SJSA1 (cell line): ENCODE data around the gene GDAP2. TPM values are rescaled to one million over a fixed set of nuclear protein-coding genes. Genes with fewer than 3 reads are reported as not detected.
"Not testable (repeated sequence)": the region's sequence is repeated elsewhere in the genome, so short reads cannot be mapped to it uniquely, and the experiment has no call there.

ENCODE experiments used
- DNase-seq, 2 experiments: peaks; one replicate each; pipeline ENCODE4 v3.0.0-alpha.2; 2015 to 2020; ENCODE audit warnings: low spot score in 2 of 2, low read depth in 1 of 2
- H3K27ac ChIP-seq: fragments of 250-450 bp; sonication (Bioruptor Pico); 2 replicates; pipeline ENCODE4 v1.5.1; 2020; ENCODE audit warnings: mild to moderate bottlenecking, moderate library complexity
- H3K27me3 ChIP-seq: fragments of 250-450 bp; sonication (Bioruptor Pico); replicated peaks from 2 replicates; pipeline ENCODE4 v1.5.1; 2020; ENCODE audit warnings: mild to moderate bottlenecking, moderate library complexity
- H3K36me3 ChIP-seq: fragments of 250-450 bp; sonication (Bioruptor Pico); 2 replicates; pipeline ENCODE4 v1.5.1; 2020; ENCODE audit warnings: mild to moderate bottlenecking
- H3K4me1 ChIP-seq: fragments of 250-450 bp; sonication (Bioruptor Pico); replicated peaks from 2 replicates; pipeline ENCODE4 v1.6.1; 2021; ENCODE audit warnings: mild to moderate bottlenecking
- H3K4me3 ChIP-seq: fragments of 250-450 bp; sonication (Bioruptor Pico); 2 replicates; pipeline ENCODE4 v1.5.1; 2020; ENCODE audit warnings: mild to moderate bottlenecking
- H3K9me3 ChIP-seq: fragments of 250-450 bp; sonication (Bioruptor Pico); replicated peaks from 2 replicates; pipeline ENCODE4 v1.5.1; 2020; ENCODE audit warnings: mild to moderate bottlenecking
- total RNA-seq: library from RNA; depleted of rRNA; stranded (reverse); fragments of >200 nt; shearing (Covaris generic); gene quantifications from 2 replicates; pipeline ENCODE4 v1.2.3, GENCODE V29; 2014

GDAP2 gene
- total RNA-seq, 1 experiment from 2014 or later, result 22.9 TPM

DNA sequence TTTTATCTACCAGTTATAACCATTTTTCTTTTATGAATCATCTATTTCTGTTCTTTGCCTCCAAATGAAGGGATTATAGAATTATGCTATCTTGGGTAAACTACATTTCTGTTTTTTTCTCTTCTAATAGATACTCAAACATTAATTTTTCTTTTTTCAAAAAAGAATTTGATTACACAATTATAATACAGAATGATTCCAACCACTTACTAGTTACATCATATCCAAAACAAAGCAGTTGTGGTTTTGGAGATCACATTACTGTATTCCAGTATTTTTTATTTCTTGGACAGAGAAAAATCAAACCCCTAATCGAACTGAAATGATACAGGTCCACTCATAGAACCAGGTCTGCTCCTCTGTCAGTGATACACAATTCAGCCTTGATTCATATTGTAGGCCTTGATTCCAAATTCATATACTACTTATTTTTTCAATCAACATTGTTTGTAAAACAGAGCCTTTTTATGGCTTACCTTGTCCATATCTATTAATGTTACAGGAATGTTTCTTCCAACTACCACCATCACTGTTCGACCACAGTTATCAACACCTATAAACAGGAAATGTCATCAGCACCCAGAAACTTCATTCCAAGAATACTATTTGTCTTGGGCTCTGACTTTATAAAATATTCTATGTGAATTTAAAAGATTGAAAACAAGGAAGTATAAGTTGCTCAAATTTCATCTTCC, 43.2 kb downstream of the GDAP2 start:
- peak in 1 of 2 experiments; percentile 50 for DNase-seq
- H3K4me1 ChIP-seq, result peaks cover 21% of the 10 kb centered on the region
- no peak overlapping the region for H3K4me3 ChIP-seq
- H3K36me3 ChIP-seq, result peaks cover 5% of the 10 kb centered on the region
- H3K27ac ChIP-seq, result peak overlapping the region; percentile 68
- no peaks in the 10 kb centered on the region for H3K9me3 ChIP-seq
- H3K27me3 ChIP-seq, result no peaks in the 10 kb centered on the region

DNA sequence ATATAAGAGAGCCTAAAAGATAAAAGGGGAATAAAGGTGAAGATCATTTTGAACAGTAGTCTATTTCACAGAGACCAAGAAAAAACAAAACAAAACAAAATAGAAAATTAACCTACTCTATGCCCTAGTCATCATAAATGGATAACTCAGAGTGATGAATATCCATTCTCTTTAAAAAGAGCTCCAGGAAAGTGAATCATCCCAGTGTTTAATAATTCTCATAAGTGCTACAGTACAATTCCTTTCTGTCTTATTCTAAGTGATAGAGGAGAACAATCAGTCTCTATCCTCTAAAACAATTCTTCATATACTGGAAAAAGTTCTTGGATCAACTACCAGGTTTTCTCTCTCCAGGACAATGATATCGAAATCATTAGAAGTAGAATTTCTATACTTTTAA, 45.8 kb downstream of the GDAP2 start:
- Histone ChIP-seq H3K4me3 (no peak overlapping the region), H3K9me3 (no peaks in the 10 kb centered on the region), H3K27me3 (no peaks in the 10 kb centered on the region), H3K36me3 (peaks cover 19% of the 10 kb centered on the region), H3K27ac (no peak overlapping the region), H3K4me1 (peaks cover 21% of the 10 kb centered on the region)
- no peak for DNase-seq

DNA sequence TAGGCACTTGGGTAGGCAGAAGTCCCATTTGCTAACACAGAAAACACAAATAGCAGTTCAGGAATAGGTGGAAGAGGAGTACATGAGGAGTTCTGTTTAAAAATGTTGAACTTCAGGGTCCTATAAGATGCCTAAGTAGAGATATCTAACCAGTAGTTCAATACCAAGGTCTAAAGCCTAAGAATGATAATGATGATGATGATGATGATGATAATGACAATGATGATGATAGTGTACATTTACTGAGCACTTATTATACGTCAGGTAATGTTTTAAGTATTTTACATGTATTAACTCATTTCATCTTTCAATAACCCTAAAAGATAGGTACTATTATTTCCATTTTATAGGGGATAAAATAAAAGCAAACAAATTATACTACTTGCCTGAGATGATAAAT, 50.1 kb downstream of the GDAP2 start:
- Histone ChIP-seq H3K9me3 (no peaks in the 10 kb centered on the region), H3K4me3 (no peak overlapping the region), H3K27me3 (no peaks in the 10 kb centered on the region), H3K4me1 (peaks cover 5% of the 10 kb centered on the region; the same call in 1 of the 2 replicates), H3K36me3 (peaks cover 59% of the 10 kb centered on the region), H3K27ac (no peak overlapping the region)
- DNase-seq, result no peak

DNA sequence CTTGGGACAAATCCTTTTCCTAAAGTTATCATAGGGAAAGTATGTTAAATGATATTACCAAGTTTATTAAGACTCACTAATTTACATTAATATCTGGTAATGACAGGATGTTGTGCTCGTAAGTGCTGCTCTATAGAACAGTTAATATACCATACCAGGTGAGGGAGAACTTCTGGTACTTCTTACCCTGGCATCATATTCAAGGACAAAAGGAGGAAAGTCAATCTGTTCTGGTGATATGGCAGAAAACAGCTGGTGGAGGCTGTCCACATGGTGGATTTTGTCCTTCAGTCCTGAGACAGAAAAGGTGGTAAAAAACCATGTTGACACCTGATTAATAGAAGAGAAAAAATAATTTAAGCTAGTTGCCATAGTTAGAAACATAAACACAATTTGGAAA, 51.6 kb downstream of the GDAP2 start:
- no peaks in the 10 kb centered on the region for H3K9me3 ChIP-seq
- no peak for DNase-seq
- peaks cover 65% of the 10 kb centered on the region for H3K36me3 ChIP-seq
- no peak overlapping the region for H3K4me3 ChIP-seq
- no peaks in the 10 kb centered on the region for H3K27me3 ChIP-seq
- H3K4me1 ChIP-seq, result no peaks in the 10 kb centered on the region
- no peak overlapping the region for H3K27ac ChIP-seq

DNA sequence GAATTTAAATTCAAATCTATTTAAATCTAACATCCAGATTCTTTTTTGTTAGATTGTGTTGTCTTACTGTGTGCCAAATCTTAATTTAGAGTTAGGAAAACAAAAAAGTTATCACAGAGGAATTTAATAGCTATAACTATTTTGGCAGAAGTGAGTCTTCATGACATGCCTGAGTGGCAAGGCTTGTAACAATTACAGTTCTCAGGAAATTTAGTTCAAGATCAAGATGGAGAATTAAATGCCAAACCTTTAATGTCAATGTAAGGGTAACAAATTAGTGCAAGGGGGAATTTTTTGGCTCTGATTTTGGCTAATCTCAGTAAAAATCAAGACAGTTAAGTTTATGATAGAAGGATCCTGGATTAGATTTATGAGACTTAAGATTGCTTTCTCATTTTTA, 58.4 kb downstream of the GDAP2 start:
- Histone ChIP-seq H3K27ac (no peak overlapping the region), H3K9me3 (no peaks in the 10 kb centered on the region), H3K4me3 (no peak overlapping the region), H3K4me1 (no peaks in the 10 kb centered on the region), H3K27me3 (no peaks in the 10 kb centered on the region), H3K36me3 (peaks cover 64% of the 10 kb centered on the region)
- DNase-seq, result no peak

DNA sequence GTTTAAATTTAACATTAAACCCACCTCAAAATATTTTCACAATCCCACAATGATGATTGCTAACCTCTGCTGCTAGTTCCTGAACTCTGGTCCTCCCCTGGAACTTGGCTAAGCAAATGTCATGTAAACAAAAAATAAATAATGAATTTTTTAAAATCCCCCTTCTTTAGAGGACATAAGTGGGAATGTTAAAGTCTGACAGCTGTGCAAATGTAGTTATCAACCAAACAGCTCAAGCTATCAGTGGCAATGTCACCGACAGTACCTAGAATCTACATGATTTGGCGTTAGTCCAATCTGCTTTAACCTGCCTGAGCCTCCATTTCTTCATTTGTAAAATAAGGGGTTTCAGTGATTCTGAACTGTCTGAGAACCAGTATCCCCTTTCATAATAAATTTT, 67.7 kb downstream of the GDAP2 start:
- no peak for DNase-seq
- no peaks in the 10 kb centered on the region for H3K4me1 ChIP-seq
- H3K27me3 ChIP-seq, result no peaks in the 10 kb centered on the region
- peaks cover 9% of the 10 kb centered on the region for H3K36me3 ChIP-seq
- H3K27ac ChIP-seq, result no peak overlapping the region
- H3K4me3 ChIP-seq, result no peak overlapping the region
- H3K9me3 ChIP-seq, result no peaks in the 10 kb centered on the region

DNA sequence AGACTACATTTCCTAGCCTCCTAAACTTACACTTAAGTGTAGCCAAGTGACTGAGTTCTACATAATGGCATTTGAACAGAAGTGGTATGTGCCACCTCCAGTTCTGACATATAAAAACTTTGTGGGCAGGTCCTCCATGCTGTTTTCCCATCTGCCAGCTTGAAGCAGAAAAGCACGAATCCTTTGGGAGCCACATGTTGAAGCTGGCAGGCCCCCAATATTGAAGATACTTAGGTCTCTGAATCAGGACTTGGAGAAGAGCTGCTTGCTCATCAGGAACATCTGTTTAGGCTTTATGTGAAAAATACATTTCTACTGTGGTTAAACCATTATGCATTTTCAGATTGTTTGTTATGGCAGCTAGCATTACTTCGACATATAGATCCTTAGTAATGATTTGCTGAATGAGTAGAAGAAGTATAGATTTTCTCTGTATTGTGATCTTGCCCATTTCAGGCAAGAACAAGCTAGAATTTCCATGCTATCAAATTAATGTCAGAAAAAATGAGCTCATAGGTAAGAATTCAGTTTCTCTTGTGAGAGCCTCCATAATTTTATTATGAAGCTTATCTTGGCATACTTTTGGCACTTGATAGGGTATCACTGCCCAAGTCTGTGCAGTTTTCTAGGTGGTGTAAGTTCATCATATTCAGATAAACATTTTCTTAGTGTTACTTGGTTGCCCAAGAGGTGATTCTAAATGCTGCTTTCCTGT, 68.4 kb downstream of the GDAP2 start:
- no peak overlapping the region for H3K27ac ChIP-seq

DNA sequence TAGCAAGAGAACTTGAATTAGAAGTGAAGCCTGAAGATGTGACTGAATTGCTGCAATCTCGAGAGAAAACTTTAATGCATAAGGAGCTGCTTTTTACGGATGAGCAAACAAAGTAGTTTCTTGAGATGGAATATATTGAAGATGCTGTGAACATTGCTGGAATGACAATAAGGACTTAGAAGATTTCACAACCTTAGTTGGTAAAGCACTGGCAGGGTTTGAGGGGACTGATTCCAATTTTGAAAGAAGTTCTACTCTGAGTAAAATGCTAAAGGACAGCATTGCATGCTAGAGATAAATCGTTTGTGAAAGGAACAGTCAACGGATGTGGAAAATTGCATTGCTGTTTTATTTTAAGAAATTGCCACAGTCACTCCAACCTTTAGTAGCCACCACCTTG, 69.5 kb downstream of the GDAP2 start:
- no peaks in the 10 kb centered on the region for H3K4me1 ChIP-seq
- H3K4me3 ChIP-seq, result no peak overlapping the region
- no peak for DNase-seq
- H3K27me3 ChIP-seq, result no peaks in the 10 kb centered on the region
- no peaks in the 10 kb centered on the region for H3K36me3 ChIP-seq
- H3K9me3 ChIP-seq, result no peaks in the 10 kb centered on the region
- no peak overlapping the region for H3K27ac ChIP-seq

More for the DNA sequence above, 68.4 kb downstream of the GDAP2 start:
- Histone ChIP-seq H3K27me3 (no peaks in the 10 kb centered on the region), H3K4me3 (no peak overlapping the region), H3K36me3 (peaks cover 4% of the 10 kb centered on the region; the same call in 1 of the 2 replicates), H3K4me1 (no peaks in the 10 kb centered on the region), H3K9me3 (no peaks in the 10 kb centered on the region)
- no peak for DNase-seq

DNA sequence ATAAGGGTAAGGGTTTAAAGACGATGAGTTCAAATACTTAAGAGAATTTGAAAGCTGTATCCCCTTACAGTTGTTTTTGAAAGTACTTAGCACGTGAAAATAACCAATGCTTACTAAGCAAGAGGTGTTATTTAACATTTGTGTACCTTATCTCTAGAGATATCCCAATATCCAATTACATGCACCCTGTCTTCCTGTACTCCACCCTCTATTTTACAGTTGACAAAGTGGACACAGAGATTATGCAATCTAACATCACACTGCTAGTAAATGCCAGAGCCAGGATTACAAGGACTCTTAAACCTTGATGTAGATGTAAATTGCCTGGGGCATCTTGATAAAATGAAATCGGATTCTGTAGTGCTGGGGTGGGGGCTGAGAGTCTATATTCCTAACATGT, 72.0 kb downstream of the GDAP2 start:
- DNase-seq, result no peak

DNA sequence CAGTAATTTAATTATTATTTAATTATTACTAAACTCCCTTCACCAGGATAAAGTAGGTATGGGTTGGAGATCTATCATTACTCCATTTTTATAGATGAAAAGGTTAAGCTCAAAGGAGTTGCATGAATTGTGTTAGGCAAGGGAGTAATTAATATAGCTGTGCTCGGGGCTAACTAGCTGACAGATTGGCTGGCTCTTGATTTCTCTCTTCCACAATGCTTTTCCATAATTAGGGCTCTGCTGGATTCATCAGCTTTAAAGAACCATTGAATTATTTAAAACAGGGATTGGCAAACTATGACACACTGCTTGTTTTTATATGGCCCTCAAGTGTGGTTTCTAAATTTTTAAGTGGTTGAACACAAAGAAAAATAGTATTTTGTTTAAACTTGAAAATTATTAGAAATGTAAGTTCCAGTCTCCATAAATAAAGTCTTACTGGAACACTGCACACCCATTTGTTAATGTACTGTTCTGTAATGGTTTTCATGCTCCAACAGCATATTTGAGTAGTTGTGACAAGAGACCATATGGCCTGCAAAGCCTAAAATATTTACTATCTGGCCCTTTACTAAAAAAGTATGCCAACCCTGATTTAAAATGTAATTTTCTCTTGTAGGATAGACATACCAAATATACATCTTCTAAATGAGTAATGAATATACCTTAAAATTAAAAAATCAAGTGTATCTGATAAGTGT, 76.4 kb downstream of the GDAP2 start:
- H3K36me3 ChIP-seq, result no peaks in the 10 kb centered on the region

More for the DNA sequence above, 72.0 kb downstream of the GDAP2 start:
- H3K27ac ChIP-seq, result no peak overlapping the region
- H3K4me3 ChIP-seq, result no peak overlapping the region
- H3K9me3 ChIP-seq, result no peaks in the 10 kb centered on the region
- no peaks in the 10 kb centered on the region for H3K36me3 ChIP-seq
- H3K4me1 ChIP-seq, result no peaks in the 10 kb centered on the region
- H3K27me3 ChIP-seq, result no peaks in the 10 kb centered on the region

DNA sequence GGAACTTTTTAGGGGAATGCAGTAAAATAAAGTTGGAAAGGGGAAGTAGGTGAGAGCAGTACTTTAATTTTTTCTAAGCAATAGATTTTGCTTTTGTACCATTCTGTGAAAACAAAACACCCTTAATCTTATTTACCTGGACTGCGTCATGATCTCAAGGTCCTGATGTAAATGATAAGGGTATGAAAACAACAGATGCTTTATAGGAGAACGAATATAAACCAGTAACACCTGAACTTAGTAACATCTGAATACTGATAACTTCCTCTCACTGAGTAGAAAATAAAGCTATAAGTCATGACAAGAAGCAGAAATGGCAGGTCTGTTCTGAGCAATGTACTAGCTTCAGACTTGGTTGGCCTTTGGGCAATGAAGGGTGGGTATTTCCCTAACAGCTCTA, 77.7 kb downstream of the GDAP2 start:
- Histone ChIP-seq H3K27ac (no peak overlapping the region), H3K36me3 (no peaks in the 10 kb centered on the region), H3K27me3 (no peaks in the 10 kb centered on the region), H3K4me1 (no peaks in the 10 kb centered on the region), H3K9me3 (no peaks in the 10 kb centered on the region), H3K4me3 (no peak overlapping the region)
- DNase-seq, result no peak

More for the DNA sequence above, 76.4 kb downstream of the GDAP2 start:
- Histone ChIP-seq H3K4me3 (no peak overlapping the region), H3K27me3 (no peaks in the 10 kb centered on the region), H3K9me3 (no peaks in the 10 kb centered on the region), H3K4me1 (no peaks in the 10 kb centered on the region), H3K27ac (no peak overlapping the region)
- DNase-seq, result no peak

DNA sequence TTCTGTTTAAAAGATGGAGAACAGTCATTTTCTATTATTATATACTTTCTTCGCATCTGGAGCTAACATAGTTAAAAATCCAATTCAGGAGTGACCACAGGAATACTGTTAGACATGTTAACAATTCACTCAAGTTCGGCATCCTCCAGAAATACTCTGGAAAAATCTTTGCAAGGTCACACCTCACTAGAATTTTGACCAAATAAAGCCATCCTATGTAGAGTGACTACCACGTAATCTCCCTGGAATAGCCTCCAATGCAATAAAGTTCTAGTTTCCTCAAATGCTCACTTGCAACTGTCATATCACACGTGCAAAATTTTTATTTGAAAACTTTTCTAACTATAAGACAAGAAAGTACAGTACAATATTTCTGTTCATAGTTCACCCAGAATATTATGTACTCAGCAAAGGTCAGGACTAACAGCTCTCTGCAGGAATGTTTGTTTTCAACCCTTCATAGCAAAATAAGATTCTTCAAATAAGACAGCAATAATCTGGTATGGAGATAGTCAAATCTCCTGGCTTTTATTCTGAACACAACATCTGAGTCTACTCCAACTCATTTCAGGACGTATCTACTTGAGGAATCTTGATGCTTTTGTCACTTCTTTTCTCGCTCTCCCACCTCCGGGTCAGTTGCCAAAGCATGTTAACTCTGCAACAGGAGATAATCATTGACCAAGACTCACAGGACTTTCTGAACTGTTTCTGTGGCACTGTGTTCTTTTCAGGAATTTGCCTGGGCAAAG, 82.6 kb downstream of the GDAP2 start:
- no peak overlapping the region for H3K27ac ChIP-seq
- H3K27me3 ChIP-seq, result no peaks in the 10 kb centered on the region

DNA sequence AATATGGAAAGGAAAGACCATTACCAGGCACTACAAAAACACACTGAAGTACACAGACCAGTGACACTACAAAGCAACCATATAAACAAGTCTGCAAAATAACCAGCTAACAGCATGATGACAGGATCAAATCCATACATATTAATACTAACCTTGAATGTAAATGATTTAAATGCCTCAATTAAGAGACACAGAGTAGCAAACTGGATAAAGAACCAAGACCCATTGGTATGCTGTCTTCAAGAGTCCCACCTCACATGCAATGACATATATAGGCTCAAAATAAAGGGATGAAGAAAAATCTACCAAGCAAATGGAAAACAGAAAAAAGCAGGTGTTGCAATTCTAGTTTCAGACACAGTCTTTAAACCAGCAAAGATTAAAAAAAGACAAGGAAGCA, 84.9 kb downstream of the GDAP2 start:
- H3K27me3 ChIP-seq, H3K4me1 ChIP-seq, DNase-seq, H3K36me3 ChIP-seq, H3K27ac ChIP-seq, H3K4me3 ChIP-seq, H3K9me3 ChIP-seq: not testable (repeated sequence)

More for the DNA sequence above, 82.6 kb downstream of the GDAP2 start:
- DNase-seq, result no peak
- Histone ChIP-seq H3K36me3 (no peaks in the 10 kb centered on the region), H3K4me1 (no peaks in the 10 kb centered on the region), H3K9me3 (peaks cover 3% of the 10 kb centered on the region), H3K4me3 (no peak overlapping the region)
